GM19099 (cell line): ENCODE results near the gene EVA1C.

Experiments
- POLR2A ChIP-seq: IDR thresholded peaks from 3 replicates; pipeline ENCODE4 v1.6.1; 2011; ENCODE audit warnings: low read depth; ENCODE audit not compliant: insufficient read length; ENCODE audit errors: extremely low read depth

Gene EVA1C

GRCh38 chr21:32532636-32533035, 120.1 kb downstream of the EVA1C start:
- no peak for TF ChIP-seq POLR2A

DNA sequence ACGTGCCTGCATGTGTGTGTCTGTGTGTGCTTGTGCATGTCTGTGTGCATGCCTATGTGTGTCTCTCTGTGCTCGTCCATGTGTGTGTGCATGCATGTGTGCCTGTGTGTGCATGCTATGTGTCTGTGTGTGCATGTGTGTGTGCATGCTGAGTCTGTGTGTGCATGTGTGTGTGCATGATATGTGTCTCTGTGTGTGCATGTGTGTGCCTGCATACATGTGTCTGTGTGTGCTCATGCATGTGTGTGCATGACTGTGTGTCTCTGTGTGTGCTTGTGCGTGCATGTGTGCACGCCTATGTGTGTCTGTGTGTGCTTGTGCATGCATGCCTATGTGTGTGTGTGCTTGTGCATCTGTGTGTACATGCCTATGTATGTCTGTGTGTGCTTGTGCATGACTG, 120.5 kb downstream of the EVA1C start:
- TF ChIP-seq POLR2A: no peak

- TF ChIP-seq POLR2A: no peak
Observed at GRCh38 chr21:32533611-32534010, 121.1 kb downstream of the EVA1C start.

DNA sequence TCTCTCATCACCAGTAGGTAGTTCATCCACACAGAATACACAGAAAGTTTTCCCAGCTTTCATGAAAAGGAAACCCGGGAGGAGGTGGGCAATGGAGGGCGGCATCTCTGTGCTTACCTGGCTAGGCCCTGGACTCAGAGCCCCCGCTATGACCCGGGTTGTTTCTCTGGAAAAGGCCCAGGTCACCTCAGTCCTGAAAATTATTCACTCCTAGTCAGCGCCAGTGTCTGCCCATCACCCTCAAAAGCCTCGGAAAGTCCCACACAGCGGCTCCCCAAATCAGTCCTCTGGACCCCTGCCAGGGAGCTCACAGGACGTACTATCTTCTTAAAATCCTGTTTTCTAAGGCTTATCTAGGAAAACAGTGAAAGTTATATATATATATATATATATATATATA, 121.6 kb downstream of the EVA1C start:
- TF ChIP-seq POLR2A: no peak

DNA sequence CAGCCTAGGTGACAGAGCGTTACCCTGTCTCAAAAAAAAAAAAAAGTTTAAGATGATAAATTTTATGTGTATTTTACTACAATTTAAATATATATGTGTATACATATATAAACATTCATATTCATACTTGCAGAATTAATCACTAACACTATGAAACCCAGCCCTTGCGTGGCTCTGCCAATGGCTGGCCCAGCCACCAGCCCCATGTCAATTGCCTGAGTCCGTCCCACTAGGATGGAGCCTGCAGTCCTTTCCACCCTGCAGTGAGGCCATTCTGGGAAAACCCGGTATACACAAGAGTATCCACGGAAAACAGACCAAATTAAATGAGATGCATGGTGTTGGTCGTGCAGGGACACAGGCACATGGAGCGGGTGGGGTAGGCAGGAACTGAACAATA, 123.1 kb downstream of the EVA1C start:
- TF ChIP-seq POLR2A: no peak

- TF ChIP-seq POLR2A: no peak
Observed at GRCh38 chr21:32537569-32537881, 125.0 kb downstream of the EVA1C start.

DNA sequence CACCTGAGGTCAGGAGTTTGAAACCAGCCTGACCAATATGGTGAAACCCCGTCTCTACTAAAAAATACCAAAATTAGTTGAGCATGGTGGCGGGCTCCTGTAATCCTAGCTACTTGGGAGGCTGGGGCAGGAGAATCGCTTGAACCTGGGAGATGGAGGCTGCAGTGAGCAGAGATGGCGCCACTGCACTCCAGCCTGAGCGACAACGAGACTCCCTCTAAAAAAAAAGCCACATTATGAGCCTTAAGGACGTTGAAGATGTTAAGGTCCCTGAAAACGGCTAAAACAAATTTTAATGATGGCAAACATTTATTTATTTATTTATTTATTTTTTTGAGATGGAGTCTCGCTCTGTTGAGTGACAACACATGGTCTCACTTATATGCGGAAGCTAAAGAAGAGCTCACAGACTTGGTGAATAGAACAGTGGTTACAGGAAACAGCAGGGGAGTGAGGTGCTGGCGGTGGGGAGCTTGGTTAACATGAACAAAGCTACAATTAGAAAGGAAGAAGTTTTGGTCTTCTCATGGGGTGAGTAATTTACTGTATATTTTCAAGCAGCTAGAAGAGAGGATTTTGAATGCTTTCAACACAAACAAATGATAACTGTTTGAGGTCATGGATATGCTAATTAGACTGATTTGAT, 125.8 kb downstream of the EVA1C start:
- TF ChIP-seq POLR2A: no peak

DNA sequence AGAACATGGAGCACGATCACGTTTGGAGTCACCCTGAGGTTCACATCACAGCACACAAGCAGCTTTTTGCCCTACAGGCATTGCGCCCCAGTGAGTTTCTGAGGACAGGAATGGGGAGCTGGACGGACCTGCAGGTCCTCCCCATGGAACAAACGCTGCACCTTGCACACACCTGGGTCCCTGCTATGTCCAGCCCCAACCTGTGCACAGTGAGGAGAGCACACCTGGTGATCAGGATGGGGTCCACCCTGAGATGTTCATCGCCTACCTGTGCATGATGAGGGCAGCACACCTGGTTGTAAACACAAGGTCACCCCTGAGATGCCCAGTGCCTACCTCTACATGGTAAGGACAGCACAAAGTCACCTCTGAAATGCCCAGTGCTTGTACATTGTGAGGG, 126.9 kb downstream of the EVA1C start:
- TF ChIP-seq POLR2A: no peak

DNA sequence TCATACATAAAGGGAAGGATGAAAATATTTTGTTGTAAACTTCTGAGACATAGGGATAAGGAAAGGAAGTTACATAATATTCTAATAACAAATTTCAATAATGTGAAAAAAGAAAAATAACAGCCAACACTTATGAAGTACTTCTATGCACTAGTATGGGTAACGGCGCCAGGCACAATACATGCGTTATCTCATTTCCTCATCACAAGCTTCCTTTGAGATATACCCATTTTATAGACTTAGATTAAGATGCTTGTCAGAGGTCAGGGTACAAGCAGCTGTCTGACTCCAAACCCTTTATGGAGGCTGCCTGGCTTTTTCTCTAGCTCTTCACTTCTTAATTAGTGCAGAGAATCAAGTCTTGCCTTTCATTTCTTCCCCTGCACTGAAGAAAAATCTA, 131.5 kb downstream of the EVA1C start:
- TF ChIP-seq POLR2A: no peak

GRCh38 chr21:32544697-32545096, 132.2 kb downstream of the EVA1C start:
- TF ChIP-seq POLR2A: no peak

- no peak for TF ChIP-seq POLR2A
Observed at GRCh38 chr21:32545948-32546441, 133.5 kb downstream of the EVA1C start.

DNA sequence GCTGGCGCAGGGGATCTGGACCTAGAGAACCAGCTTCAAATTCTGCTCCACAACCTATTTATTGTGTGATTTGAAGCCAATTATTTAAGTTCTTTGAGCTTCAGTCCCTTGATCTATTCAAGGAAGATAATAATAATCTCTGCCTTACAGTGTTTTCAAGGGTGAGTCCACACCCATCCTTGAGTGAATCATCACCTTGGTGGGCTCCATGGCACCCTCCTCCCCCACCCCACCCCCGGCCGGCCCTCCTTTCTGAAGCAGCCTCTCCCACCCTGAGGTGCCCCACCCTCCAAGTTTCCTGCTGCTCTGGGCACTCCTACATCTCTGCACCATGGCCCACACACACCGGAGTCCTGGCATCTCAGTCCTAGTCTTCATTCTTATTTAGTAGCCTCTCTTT, 134.5 kb downstream of the EVA1C start:
- no peak for TF ChIP-seq POLR2A

DNA sequence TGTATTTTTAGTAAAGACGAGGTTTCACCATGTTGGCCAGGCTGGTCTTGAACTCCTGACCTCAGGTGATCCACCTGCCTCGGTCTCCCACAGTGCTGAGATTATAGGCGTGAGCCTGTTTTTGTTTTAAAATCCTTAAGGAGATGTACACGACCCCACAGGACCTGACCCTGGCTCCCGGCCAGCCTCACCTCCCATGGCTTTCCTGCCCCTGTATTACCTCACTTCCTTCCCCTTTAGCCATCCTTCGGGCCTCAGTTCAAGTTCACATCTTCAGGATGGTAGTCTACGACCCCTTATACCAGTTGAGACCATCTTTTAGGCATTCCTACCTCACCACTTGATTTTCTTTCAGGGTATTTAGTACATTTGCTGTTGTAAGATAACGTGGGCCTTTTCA, 136.5 kb downstream of the EVA1C start:
- TF ChIP-seq POLR2A: no peak

- TF ChIP-seq POLR2A: no peak
Observed at GRCh38 chr21:32549440-32549839, 136.9 kb downstream of the EVA1C start.

DNA sequence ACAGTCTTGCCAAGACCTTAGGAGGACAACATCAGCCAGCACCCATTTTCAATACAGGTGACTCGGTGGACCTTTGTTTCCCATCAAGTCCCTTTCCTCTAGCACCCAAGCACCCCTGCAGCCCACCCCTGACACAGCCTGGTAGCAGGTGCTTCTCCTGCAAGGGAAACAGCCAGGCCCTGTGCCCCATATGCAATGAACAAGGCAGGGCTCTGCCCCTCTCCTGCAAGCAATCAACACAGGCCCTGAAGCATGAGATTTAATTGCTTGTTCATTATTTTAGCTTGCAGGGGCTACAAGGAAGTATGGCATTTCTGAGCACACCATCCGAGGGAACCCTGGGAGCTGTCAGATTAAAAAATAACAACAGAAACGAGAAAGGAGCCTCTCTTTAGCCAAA, 137.4 kb downstream of the EVA1C start:
- no peak for TF ChIP-seq POLR2A

GRCh38 chr21:32554832-32555638, 142.5 kb downstream of the EVA1C start:
- no peak for TF ChIP-seq POLR2A

DNA sequence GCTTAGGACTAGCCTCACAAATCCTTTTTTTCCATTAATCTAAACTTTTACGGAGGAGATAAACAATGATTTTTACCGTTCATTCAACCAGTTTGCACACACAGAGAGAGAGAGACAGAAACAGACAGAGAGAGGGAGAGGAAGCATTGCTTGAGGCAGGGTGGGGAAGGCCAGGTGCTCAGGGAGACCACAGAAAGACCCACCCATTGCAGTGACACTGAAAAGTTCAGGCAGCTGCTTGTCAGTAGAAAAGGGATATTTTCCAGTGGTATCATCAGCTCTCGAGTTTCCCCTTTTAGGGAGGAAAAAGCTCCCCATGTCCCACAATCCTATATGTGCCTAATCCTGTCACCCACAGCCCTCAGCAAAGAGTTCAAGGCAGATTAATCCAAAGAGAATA, 145.6 kb downstream of the EVA1C start:
- TF ChIP-seq POLR2A: no peak

GRCh38 chr21:32559006-32559610, 146.6 kb downstream of the EVA1C start:
- no peak for TF ChIP-seq POLR2A
